T-helper 1 cell treated with Interleukin-12 subunit alpha and Interleukin-12 subunit beta and Interleukin-4 antibody, amounts not matched to agents 30 ng/mL and 1 ng/mL, for 36 hours (primary cell): ENCODE measurements around the gene APBA2. TPM values are rescaled to one million over a fixed set of nuclear protein-coding genes. Genes with fewer than 3 reads are reported as not detected.

Source experiments
- intact Hi-C: fragments of 100-400 bp; cut with micrococcal nuclease; formaldehyde crosslinking; loops from one replicate; pipeline ENCODE4 v1.15.1; 2024
- total RNA-seq: library from RNA; stranded (reverse); gene quantifications from 2 replicates; pipeline ENCODE4 v1.2.3, GENCODE V29; 2022

APBA2 gene
- total RNA-seq, 1 donor from 2014 or later: 4.4 TPM

DNA sequence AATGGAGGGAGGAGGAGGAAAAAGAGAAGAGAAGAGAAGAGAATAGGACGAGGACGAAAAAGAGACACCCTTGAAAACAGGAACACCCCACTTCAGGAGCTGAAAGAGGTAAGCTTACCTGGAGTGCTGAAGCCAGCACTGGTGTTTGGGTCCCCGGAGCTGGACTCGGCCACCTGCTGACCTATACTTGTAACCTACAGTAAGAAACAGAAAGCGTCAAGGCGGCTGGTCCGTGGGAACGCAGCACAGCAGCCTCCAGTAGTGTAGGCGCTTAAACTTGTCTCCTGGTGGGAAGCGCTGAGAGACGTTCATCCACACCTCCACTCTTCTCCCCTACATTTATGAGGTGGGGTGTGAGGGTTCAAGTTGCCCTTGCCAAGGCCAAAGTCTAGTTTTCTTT lies 242.9 kb downstream of the APBA2 start:
- intact Hi-C loops: no loop called here

DNA sequence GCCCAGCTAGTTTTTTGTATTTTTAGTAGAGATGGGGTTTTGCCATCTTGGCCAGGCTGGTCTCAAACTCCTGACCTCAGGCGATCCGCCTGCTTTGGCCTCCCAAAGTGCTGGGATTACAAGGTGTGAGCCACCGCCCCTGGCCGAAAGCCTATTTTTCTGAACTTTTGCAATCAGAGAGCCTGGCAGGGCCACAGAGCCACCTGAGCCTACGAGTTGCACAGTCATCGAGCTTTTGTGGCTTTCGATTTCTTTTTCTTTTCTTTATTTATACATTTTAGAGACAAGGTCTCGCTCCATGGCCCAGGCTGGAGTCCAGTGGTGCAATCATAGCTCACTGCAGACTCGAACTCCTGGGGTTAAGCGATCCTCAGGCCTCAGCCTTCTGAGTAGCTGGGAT lies 243.4 kb downstream of the APBA2 start:
- intact Hi-C loops: no loop called here

DNA sequence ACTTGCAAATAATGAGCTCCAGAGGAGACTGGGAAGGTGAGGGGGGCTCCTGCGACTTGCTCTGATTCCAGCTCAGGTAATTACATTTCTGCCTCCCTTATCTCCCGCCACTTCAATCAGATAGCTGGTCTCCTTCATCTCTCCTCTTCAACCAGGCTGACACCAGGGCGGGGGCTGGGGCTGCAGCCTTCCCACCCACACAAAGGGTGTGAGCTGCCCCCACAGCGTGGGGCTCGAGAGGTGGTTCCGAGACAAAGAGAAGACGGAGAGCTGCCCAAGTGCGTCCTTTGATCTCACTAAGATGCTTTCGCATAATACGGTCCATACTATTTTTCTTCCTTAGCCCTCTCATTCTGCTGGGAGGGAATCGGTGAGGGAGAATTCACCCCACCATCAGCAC lies 244.2 kb downstream of the APBA2 start:
- intact Hi-C loops: no loop called here

DNA sequence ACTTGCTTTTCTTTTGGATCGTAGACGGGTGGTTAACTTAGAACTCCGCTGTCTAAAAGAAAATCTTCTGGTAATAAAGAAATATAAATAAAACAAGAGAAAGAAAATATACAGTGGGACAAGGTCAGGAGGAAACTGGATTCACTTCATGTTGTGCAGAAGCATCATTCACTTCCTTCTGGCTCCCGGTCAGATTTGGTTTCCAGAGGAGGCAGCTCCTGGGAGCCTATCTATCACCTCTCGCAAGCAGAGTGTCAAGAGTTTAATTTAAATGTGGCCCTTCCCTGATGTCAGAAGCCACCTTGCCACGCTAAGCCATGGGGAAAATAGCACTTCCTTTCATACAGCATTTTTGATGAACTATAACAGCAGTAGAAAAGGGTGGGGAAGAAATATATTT lies 244.7 kb downstream of the APBA2 start:
- intact Hi-C loops: no loop called here

DNA sequence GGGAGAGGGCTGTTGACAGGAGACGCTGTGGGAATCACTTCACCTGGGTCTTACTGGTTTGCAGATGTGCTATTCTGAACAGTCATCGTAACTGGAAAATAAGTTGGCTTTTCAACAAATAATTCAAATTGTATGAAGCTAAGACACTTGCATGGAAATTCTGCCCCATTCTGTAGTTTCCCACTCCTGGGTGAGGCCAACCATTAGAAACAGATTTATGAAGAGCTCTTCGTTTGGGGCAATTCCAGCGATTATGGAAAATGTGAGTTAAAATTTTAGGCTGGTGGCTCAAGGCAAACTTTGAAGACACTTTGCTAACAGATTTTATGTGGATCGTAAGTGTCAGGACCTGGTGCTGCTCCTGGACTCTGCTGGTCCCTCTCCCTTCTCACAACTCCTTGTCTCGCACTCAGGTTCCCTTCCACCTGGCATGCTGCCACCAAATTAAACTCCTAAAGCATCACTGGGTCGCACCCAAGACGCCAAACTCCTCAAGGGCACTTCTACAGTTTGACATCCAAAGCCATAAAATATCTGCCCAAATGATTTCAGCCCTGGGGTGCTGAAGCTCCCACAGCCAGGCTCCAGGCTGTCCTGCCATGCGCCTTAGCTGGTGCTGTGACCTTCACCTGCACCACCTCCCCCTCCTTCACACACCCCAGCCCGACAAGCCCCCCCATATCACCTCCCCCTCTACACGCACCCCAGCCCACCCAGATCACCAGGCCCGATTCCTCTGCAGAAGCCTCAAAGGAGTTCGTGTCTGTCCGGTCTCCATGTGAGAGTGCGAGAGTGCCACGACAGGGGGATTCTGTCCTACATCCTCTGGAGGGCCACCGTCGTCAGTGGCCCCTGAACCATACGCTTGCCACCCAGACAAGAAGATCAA lies 245.4 kb downstream of the APBA2 start:
- intact Hi-C loops: no loop called here

DNA sequence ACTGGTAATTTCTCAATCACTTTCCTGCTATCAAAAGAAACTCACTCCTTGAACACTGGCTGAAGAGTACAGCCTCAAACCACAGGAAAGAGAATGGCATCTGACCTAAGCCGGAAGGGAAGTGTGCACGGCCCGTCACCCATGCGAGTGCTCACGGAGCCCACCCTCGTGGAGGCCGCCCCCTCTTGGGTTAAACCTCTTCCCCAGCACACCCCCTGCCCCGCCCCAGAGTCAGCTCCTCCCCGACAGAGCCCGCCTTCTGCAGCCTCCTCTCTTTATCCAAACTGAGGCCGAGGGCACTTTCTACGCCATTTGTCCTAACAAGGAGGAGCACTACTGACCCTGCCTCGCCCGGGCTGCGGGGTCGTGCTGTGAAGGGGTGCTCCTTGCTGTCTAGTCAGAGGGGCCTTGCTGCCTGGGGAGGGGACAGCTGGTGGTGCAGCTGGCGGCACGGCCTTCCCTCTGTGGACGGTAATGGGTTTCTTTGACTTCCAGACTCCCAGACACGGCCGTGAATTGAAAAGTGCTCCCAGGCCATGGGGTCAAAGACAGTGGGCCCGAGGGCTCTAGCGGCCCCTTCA lies 246.2 kb downstream of the APBA2 start:
- intact Hi-C loops: no loop called here

DNA sequence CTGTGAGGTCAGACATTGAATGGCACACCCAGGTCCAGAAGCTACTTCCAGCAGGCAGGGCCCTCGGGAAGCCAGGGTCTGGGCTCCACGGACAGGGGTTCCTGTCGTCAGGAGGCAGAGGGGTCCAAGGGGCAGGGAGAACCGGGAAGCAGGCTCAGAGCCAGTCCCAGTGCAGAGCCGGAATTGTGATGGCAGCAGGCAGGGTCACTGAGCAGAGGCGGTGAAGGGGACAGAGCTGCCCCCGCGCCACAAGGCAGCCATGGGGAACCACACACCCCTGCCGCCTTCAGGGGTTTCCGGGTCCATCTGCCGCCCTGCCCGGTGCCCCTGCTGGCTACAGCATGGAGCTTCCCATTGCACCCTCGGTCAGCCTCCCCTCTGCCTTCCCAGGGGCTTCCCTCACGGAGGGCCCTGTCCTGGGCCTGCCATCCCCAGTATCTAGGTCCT lies 247.0 kb downstream of the APBA2 start:
- intact Hi-C loops: no loop called here

DNA sequence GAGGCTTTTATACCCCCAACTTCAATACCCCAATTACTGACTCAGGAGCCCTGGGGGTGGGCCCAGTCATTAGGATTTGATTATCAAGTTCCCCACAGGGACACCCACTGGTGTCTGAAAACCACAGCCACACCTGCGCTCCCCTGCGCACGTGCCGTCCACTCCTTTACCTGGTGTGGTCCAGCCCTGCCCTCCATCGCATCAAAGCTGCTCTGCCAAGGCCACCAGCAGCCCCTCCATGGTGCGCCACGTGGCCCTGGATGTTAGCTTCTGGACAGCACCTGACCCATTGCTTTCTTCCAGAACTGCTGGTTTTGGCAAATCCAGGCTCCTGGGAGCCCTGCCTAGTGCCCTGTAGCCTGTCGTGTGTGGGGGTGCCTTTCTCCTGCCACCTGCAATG lies 247.5 kb downstream of the APBA2 start:
- intact Hi-C loops: no loop called here

DNA sequence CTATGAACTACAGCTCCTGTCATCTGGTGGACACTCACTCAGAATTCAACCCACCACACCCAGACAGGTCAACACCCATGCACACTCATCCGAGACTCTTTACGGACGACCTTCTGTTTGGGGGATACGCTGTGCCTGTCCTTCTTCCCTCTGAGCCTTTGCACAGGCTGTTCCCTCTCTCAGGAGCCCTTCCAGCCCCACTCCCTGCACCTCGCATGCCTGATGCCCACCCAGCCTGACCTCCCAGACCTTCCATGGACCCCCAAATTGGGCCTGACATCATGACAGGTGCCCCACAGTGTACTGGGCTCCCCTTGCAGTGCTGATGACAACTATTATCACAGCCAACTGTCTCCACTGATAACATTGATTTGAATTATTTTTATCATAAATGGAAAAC lies 248.0 kb downstream of the APBA2 start:
- intact Hi-C loops: no loop called here

DNA sequence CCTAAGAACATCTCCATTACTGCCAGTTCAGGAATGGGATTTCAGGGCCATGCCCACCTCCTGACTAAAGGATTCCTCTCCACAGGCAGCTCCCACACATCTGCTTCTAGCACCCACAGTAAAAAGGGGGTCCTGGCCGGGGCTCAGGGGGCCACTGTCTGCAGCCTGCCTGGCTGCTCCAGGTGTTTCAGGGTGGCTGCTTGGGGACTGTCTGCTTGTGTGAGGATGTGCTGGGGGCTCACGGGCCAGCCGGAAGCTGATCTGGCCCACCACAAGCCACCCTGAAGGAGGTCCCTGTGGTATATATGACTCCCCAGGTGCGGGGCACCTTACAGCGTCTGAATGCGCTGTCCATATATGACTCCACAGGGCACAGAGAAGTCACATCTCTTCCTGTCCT lies 248.5 kb downstream of the APBA2 start:
- intact Hi-C loops: no loop called here

DNA sequence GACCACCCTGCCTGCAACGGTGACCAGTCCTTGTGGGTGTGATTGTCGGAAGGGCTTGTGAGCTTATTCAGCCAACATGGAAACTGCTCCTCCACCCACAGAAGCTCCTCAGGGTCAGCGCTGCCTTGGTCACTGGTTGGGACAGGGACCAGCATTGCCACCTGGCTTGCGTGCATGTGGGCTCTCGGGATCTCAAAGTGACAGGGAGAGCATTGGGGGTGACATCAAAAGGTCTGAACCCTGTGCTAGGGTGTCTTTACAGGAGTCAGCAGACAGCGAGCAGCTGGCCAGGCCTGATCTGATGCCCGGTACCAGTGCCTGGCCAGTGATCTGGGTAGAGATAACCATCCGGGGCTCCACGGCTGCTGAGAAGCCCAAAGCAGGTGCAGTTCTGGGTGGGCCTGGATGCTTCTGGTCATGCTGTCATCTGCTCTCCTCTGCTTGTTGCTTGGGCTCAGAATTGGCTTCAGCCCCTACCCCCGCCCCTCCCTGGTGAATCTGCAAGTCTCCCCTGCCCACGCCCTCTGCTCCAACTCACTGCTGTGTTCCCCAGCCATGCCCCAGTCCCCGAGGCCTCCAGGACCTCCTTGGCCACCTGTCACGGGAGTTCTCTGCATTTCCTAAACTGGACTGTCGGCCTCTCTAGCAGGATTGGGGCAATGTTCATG lies 249.0 kb downstream of the APBA2 start:
- intact Hi-C loops: no loop called here

DNA sequence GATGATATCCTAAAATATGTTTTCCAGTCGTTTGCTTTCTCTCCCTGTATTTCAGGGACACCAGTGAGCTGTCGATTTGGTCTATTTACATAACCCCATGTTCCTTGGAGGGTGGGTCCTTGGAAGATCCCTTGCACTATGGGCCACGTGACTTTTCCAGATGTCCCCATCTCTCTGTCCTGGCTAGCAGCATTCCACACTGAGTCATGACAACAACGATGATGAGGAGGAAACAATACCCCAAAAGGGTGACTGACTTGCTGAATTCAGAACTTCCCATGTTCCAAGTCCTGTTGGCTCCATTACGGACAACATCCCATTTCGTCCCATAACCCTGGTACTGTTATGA lies 249.5 kb downstream of the APBA2 start:
- intact Hi-C loops: no loop called here

DNA sequence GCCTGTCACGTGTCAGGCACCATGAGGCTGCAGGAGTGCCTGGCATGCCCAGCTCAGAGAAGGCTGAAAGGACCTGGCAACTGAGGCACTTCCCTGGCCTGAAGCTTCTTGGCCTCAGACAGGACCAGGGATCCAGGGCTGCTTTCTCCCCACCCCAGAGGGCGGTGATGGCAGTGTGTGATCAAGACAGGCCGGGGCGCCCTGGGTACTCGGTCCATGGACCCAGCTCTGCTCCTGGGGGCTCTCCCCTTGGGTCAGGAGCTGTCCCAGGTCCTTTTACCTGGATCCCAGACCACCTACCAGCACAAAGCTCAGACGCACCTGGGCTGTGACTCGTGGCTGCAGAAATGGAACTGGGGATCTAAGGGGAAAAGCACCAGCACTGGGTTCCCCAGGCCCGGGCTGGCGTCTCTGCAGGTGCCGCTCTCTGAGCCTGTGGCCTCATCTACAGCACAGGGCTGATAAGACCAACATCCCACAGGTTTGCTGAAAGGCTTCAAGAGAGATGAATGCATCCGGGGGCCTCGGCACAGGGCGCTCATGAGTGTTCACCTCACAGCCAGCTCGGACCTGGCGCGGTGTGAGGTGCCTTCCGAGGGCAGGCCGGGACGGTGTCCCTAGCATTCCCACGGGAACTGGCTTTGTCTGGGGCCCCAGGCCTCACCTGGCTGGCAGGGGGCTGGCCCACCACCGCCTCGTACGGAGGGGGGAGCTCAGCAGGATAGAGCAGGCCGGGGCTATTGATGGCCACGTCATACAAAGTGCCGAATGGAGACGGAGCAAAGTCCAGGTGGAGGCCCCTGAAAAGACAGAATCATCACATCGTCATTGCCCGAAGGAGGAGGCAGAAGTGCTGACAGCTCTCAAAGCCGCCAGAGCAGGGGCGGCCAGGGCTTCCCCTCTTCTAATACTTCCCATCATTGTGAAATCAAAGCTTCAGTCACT lies 250.2 kb downstream of the APBA2 start:
- intact Hi-C loops: no loop called here

DNA sequence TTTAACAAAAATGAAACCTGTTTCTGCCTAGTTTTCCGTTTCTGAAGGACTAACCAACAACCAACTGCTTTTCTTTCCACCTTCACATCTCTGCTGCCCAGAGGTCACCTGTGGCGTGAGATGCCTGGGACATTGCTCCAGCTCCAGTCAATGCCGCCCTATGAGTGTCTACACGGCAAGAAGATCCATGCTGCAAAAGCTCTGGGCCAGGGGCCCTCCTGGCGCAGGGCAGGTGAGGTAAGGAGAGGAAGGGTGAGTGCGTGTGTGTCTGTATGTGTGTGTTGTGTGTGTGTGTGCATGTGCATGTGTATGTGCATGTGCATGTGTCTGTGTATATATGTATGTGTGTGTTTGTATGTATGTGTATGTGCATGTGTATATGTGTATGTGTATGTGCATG lies 252.5 kb downstream of the APBA2 start:
- intact Hi-C loops: no loop called here

DNA sequence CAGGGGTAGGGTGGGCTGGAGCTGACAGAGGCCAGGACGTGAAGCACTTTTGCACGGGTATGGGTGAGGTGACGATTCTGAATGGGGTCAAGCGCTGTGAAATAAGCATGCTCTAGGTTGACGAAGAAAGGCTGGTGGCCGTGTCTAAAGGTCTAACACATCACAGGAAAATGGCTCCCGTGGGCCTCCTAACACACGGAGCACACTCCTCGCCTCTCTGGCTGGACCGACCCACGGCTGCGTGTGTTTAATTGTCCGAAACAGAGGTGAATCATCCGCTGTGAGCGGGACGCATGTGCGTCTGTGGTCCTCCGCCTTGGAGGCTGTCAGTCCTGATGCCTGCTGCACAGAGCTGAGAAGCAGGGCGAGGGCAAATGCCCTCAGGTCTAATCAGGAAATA lies 253.3 kb downstream of the APBA2 start:
- intact Hi-C loops: no loop called here

DNA sequence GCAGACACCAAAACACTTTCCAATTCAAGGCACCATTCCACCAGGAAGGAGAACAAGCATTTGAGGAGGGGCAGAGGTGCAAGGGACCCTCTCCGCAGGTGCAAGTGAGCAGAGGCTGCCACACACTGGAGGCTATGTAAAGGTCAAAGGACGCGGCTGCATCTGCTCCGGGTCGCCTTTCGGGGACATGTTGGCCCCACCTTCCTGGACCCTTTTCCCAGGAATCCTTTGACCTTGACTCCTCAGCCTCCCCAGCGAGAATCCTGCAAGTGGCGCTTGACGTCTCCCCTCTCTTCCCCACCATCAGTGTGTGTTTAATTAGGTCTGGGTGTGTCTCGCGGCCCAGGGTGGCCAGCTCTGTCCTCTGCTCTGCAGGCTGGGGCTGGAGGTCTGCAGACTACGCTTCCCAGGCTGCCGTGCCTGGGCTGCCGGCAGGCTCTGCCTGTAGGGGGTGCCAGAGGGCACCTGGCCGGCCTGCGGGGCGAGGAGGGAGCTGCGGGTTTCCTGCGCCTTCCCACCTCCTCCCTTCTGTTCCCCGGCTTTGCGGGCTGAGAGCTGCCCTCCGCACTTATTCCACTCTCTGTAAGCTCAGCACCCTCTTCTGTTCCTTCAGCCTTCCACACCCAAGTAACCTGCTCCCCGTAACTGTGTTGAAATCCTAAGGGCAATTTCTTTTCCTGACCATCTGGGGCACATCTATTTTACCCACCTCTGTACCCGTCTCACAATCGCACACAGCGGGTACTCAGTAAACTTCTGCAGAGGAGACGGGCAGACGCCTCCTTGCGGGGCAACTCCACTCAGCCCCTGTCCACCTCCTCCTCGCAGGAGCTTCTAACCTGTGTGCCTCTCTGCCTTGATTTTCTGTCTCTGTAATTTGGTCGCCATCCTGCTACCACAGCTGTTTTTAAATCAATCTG lies 254.0 kb downstream of the APBA2 start:
- intact Hi-C loops: no loop called here

DNA sequence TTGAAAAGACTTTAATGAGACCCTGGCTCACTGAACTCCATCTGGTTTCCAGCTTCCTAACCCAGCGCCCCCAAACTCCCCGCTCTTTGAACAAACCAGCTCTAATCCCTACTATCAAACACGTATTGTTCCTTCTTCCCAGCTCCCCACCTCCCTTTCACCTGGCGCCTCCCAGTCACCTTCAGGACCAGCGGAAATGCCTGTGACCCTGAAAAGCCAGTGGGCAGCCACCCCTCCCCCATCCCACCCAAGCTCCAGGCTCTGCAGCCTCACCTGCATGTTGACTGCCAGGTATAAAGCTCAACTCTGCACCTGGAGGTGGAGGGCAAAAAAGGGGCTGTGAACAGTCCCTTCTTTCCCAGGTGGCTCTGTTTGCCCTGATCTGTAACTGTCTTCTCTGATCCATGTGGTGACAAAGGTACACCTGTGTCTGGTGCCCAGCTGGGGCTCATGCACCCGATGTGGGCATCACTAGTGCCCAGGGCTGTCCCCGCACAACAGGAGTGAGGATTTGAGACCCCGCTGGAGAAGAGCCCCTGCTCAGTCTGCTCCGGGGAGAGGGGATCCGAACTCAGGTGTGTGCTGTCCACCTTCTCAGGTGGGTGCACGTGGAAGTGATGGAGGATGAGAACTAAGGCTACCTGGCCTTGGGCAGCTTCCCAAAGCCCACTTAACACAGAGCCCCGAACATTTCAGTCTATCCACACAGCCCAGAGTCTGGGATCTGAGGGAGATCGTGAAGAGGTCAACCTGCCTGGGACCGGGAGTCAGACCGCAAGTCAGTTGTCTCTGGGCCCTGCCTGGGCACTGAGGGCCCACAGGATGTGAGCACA lies 254.9 kb downstream of the APBA2 start:
- intact Hi-C loops: no loop called here

DNA sequence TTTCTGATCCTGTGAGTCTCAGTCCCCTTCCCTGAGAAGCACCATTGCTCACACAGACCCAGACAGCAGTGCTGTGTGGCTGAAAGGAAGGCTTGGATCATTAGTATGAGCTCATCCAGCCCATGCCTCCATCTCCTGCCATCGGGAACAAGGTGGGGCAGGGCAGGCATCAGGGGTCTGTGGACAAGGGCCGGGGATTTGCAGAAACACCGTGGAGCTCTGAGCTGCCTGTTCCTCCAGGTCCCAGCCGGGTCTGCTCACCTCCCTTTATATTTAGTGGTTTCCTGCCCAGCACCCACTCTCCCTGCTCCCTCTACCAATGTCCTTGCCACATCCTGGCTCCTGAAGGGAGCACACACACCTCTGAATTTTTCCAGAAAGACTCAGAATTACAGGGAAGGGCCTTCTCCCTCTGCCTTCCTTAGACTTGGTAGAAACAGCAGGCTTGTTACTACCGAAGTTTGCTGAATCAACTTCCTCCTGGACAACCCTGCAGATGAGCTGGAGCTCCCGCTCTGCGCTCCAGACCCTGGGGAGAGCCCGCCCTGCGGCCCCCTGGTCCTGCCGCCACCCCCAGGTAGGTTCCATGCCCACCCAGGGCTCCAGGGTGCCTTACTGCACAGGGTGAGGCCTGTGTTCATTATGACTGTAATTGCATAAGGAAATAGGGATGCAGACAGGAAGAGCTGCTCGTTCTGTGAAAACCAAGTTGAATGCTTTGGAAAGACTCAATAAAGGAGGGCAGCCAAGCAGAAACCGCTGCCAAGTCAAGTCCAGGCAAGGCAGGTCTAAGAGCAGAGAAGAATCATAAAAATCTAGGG lies 255.7 kb downstream of the APBA2 start:
- intact Hi-C loops: no loop called here
